CD14-positive monocyte (primary cell): ENCODE data around the gene SEL1L3. TPM values are rescaled to one million over a fixed set of nuclear protein-coding genes. Genes with fewer than 3 reads are reported as not detected.

Source experiments
- DNase-seq, 3 donors: peaks; one replicate each; pipeline ENCODE4 v3.0.0-alpha.2; 2011 to 2022
- H2AFZ ChIP-seq: 2 replicates; pipeline ENCODE4 v1.6.0; 2012; ENCODE audit warnings: mild to moderate bottlenecking, low read depth, low read length, inconsistent platforms; ENCODE audit not compliant: insufficient read depth, poor library complexity, severe bottlenecking
- H3K27ac ChIP-seq, 2 donors: 1 replicate in 1 of 2; 2 replicates in 1 of 2; pipeline ENCODE4 v1.5.1; 2012 to 2013; ENCODE audit warnings: low read length in 2 of 2, control low read depth in 1 of 2, inconsistent platforms in 1 of 2, low read depth in 1 of 2, mild to moderate bottlenecking in 1 of 2
- H3K27me3 ChIP-seq, 2 donors: one replicate each; pipeline versions ENCODE4 v1.6.0 to v1.6.1; 2011 to 2013; ENCODE audit warnings: low read length in 2 of 2; ENCODE audit not compliant: control insufficient read depth in 2 of 2, insufficient read depth in 2 of 2
- H3K36me3 ChIP-seq, 2 donors: replicated peaks in 1 of 2; 1 replicate in 1 of 2; 2 replicates in 1 of 2; pipeline versions ENCODE4 v1.5.1 to v1.6.1; 2012 to 2013; ENCODE audit warnings: low read length in 2 of 2, control low read depth in 1 of 2, inconsistent platforms in 1 of 2, mild to moderate bottlenecking in 1 of 2; ENCODE audit not compliant: insufficient read depth in 2 of 2, control insufficient read depth in 1 of 2
- H3K4me1 ChIP-seq, 2 donors: 1 replicate in 1 of 2; 2 replicates in 1 of 2; pipeline versions ENCODE4 v1.5.1 to v1.6.1; 2012 to 2013; ENCODE audit warnings: low read length in 2 of 2, control low read depth in 1 of 2, inconsistent platforms in 1 of 2, mild to moderate bottlenecking in 1 of 2, moderate library complexity in 1 of 2; ENCODE audit not compliant: insufficient read depth in 2 of 2, control insufficient read depth in 1 of 2
- H3K4me2 ChIP-seq: replicated peaks from 2 replicates; pipeline ENCODE3; 2012; ENCODE audit warnings: low read length, moderate library complexity, mild to moderate bottlenecking; ENCODE audit not compliant: poor library complexity, severe bottlenecking; ENCODE audit errors: extremely low read depth
- H3K4me3 ChIP-seq, 3 experiments: fragments of 200-600 bp in 1 of 3; sonication (generic) in 1 of 3; replicated peaks in 1 of 3; 1 replicate in 2 of 3; 2 replicates in 1 of 3; pipeline ENCODE4 v1.5.1; 2011 to 2013; ENCODE audit warnings: low read length in 3 of 3, mild to moderate bottlenecking in 3 of 3, control low read depth in 2 of 3, low read depth in 2 of 3, inconsistent platforms in 1 of 3, moderate library complexity in 1 of 3
- H3K79me2 ChIP-seq: 2 replicates; pipeline ENCODE4 v1.6.0; 2012; ENCODE audit warnings: mild to moderate bottlenecking, control low read depth, inconsistent platforms, low read length, moderate library complexity; ENCODE audit not compliant: insufficient read depth
- H3K9ac ChIP-seq: 2 replicates; pipeline ENCODE4 v1.6.0; 2017; ENCODE audit warnings: low read length, mild to moderate bottlenecking; ENCODE audit not compliant: insufficient read depth, poor library complexity, severe bottlenecking
- H3K9me3 ChIP-seq, 2 donors: replicated peaks in 1 of 2; 1 replicate in 1 of 2; 2 replicates in 1 of 2; pipeline versions ENCODE4 v1.5.1 to v1.6.1; 2012 to 2013; ENCODE audit warnings: low read length in 2 of 2, control low read depth in 1 of 2; ENCODE audit not compliant: control insufficient read depth in 1 of 2, insufficient read depth in 1 of 2
- H4K20me1 ChIP-seq: 2 replicates; pipeline ENCODE4 v1.6.0; 2012; ENCODE audit warnings: mild to moderate bottlenecking, low read length, control low read depth, moderate library complexity; ENCODE audit not compliant: insufficient read depth
- H3K27ac Mint-ChIP-seq, 7 donors: one replicate each; pipeline ENCODE4 v1.8.0; 2020; ENCODE audit warnings: mild to moderate bottlenecking in 7 of 7, mixed read lengths in 7 of 7, moderate library complexity in 6 of 7, inconsistent platforms in 2 of 7
- H3K27me3 Mint-ChIP-seq, 3 donors: one replicate each; pipeline ENCODE4 v1.8.0; 2021 to 2022; ENCODE audit warnings: low read depth in 3 of 3, mild to moderate bottlenecking in 3 of 3, mixed read lengths in 3 of 3, moderate library complexity in 3 of 3, inconsistent platforms in 1 of 3
- H3K36me3 Mint-ChIP-seq, 2 donors: one replicate each; pipeline ENCODE4 v1.8.0; 2020; ENCODE audit warnings: mixed read lengths in 2 of 2, inconsistent platforms in 1 of 2, mild to moderate bottlenecking in 1 of 2
- H3K4me1 Mint-ChIP-seq: one replicate; pipeline ENCODE4 v1.8.0; 2020; ENCODE audit warnings: mild to moderate bottlenecking, mixed read lengths
- H3K4me3 Mint-ChIP-seq, 2 donors: one replicate each; pipeline ENCODE4 v1.8.0; 2020; ENCODE audit warnings: mild to moderate bottlenecking in 2 of 2, mixed read lengths in 2 of 2, moderate library complexity in 1 of 2
- H3K9me3 Mint-ChIP-seq, 7 donors: one replicate each; pipeline ENCODE4 v1.8.0; 2020 to 2022; ENCODE audit warnings: mixed read lengths in 7 of 7, mild to moderate bottlenecking in 6 of 7, moderate library complexity in 6 of 7, inconsistent platforms in 2 of 7
- WGBS: methylation state at CpG from one replicate; pipeline ENCODE4 v1.1.5; 2013; ENCODE audit warnings: missing lambda C conversion rate; ENCODE audit not compliant: insufficient coverage; 5-methylcytosine and 5-hydroxymethylcytosine counted together
- intact Hi-C, 2 donors: fragments of 100-400 bp; cut with micrococcal nuclease; formaldehyde crosslinking; loops; one replicate each; pipeline versions ENCODE4 v1.15.0 to v1.15.1; 2023
- polyA plus RNA-seq, 3 donors: library from polyadenylated mRNA; depleted of rRNA in 1 of 3; unstranded in 2 of 3; stranded (reverse) in 1 of 3; fragments of 300-500 nt in 2 of 3; fragments of >200 nt in 1 of 3; fragmentation: Illumina TruSeq in 2 of 3; gene quantifications; 1 replicate in 2 of 3; 2 replicates in 1 of 3; pipeline ENCODE4 v1.2.3, GENCODE V29; 2012 to 2021
- TF ChIP-seq, protein P1 (sequence below): fragments of 200-600 bp; IDR thresholded peaks from one replicate; pipeline ENCODE4 v1.8.0; 2022; ENCODE audit warnings: antibody characterized with exemption, mild to moderate bottlenecking

Gene SEL1L3
- polyA plus RNA-seq, 3 donors, result 0.61 to 2.2 (median 1.7) TPM

DNA sequence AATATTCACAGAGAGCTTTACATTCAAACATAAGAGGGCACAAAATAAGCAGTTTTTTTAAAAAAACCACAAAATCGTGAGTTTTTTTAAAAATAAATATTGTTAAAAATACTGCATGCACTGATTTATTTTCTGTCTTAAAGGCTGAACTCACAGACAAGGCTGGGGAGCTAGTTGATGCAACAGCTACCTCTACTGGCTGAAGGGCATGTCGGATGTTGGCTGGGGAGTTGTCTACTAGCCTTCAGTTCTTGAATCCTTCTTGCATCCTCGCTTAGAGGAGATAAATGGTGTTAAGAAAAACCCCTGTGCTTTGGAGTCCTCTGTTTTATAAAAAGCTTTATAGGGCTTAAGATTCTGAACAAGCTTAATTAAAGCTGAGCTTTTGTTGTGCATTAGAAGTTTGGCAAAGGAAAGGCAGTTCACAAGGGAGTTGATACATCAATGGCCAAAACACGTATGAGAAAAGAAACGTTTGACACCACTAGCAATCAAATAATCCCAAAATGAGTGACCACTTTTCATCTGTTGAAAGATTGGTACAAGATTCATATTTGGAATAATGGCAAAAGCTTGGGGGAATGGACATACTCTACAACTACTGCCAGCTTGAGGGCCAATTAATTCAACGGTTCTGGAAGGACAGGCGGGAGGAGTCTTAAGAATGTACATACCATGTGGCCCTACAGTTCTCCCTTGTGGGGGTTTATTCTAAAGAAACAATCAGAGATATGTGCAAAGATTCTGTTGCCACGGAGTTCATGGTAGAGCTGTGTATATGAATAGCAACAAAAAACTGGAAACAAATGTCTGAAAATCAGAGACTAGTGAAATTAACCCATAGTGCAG lies 94.7 kb downstream of the SEL1L3 start:
- H3K79me2 ChIP-seq, result no peaks in the 10 kb centered on the region
- 90% methylated on average over 2 of the region's 8 CpGs for WGBS
- intact Hi-C loops, result loop anchor here (5.0 kb wide), 2 partner anchors 326 to 331 kb away; no protein-coding TSS in a partner anchor
- H3K4me2 ChIP-seq, result no peak overlapping the region
- TF ChIP-seq, protein P1, sequence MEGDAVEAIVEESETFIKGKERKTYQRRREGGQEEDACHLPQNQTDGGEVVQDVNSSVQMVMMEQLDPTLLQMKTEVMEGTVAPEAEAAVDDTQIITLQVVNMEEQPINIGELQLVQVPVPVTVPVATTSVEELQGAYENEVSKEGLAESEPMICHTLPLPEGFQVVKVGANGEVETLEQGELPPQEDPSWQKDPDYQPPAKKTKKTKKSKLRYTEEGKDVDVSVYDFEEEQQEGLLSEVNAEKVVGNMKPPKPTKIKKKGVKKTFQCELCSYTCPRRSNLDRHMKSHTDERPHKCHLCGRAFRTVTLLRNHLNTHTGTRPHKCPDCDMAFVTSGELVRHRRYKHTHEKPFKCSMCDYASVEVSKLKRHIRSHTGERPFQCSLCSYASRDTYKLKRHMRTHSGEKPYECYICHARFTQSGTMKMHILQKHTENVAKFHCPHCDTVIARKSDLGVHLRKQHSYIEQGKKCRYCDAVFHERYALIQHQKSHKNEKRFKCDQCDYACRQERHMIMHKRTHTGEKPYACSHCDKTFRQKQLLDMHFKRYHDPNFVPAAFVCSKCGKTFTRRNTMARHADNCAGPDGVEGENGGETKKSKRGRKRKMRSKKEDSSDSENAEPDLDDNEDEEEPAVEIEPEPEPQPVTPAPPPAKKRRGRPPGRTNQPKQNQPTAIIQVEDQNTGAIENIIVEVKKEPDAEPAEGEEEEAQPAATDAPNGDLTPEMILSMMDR, result peak; percentile 75
- H3K27me3 ChIP-seq, result no peaks in the 10 kb centered on the region
- H3K27ac ChIP-seq, result no peak overlapping the region
- Mint-ChIP-seq H3K4me1 (peaks cover 4% of the 10 kb centered on the region), H3K36me3 (no peaks in the 10 kb centered on the region), H3K4me3 (no peak overlapping the region), H3K27me3 (peaks cover 0 to 1% (median 1%) of the 10 kb centered on the region in 3 donors), H3K9me3 (no peaks in the 10 kb centered on the region), H3K27ac (no peak overlapping the region)
- H3K9me3 ChIP-seq, result no peaks in the 10 kb centered on the region
- H3K36me3 ChIP-seq, result no peaks in the 10 kb centered on the region
- H3K9ac ChIP-seq, result no peak overlapping the region
- H3K4me1 ChIP-seq, result no peaks in the 10 kb centered on the region
- peak; percentile 15 to 47 (median 32) for DNase-seq
- no peak overlapping the region for H2AFZ ChIP-seq
- no peak overlapping the region for H3K4me3 ChIP-seq
- no peaks in the 10 kb centered on the region for H4K20me1 ChIP-seq

DNA sequence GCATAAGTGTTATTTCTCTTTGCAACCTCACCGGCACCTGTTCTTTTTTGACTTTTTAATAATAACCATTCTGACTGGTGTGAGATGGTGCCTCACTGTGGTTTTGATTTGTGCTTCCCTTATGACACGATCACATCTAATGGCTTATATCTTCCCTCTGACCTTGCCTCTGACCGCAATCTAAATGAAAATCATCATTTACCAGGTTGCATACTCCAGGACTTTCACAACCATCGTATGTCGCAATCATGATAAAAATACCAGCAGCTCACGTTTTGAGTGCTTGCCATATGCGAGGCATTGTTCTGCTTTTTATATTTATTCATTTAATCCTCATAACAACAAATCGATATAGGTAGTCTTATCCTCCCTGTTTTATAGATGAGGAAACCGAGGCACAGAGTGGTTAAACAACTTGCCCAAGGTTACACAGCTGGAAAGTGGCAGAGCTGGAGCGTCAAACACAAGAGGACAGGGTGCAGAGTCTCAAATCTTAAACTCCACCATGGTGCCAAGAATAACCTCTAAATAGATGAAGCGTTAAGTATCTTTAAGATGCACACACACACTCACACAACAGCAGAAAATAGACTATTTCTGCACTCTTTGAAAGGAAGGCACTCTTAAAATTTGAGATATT lies 102.2 kb downstream of the SEL1L3 start:
- no peaks in the 10 kb centered on the region for H3K36me3 Mint-ChIP-seq
- TF ChIP-seq, protein P1, result no peak
- H3K27me3 Mint-ChIP-seq, result peaks cover 0 to 2% (median 1%) of the 10 kb centered on the region in 3 donors
- Histone ChIP-seq H3K9me3 (no peaks in the 10 kb centered on the region), H4K20me1 (no peaks in the 10 kb centered on the region), H3K9ac (no peak overlapping the region), H2AFZ (no peak overlapping the region), H3K4me1 (peaks cover 13 to 15% of the 10 kb centered on the region in 2 donors), H3K27ac (no peak overlapping the region), H3K27me3 (no peaks in the 10 kb centered on the region), H3K4me2 (no peak overlapping the region), H3K36me3 (no peaks in the 10 kb centered on the region), H3K79me2 (no peaks in the 10 kb centered on the region), H3K4me3 (no peak overlapping the region)
- H3K9me3 Mint-ChIP-seq, result peaks cover 0 to 2% (median 0%) of the 10 kb centered on the region in 7 donors
- 0% methylated on average over 2 of the region's 11 CpGs for WGBS
- H3K4me1 Mint-ChIP-seq, result peaks cover 17% of the 10 kb centered on the region
- H3K4me3 Mint-ChIP-seq, result peak overlapping the region in 1 of 2 donors; percentile 31
- DNase-seq, result peak; percentile 66 to 72 (median 67)
- intact Hi-C loops, result no loop called here
- peak overlapping the region in 3 of 7 donors; percentile 19 to 44 (median 27) for H3K27ac Mint-ChIP-seq
